K562 (cell line): ENCODE results near the gene EPO. TPM values are rescaled to one million over a fixed set of nuclear protein-coding genes. Genes with fewer than 3 reads are reported as not detected.

Experiments
- CAMTA2 ChIP-seq: fragments of 250-450 bp; sonication (Bioruptor Pico); conservative IDR thresholded peaks from 2 replicates; pipeline ENCODE4 v1.5.1; 2022
- DLX4 ChIP-seq: fragments of 250-450 bp; sonication (Bioruptor Pico); IDR thresholded peaks from 2 replicates; pipeline ENCODE4 v1.6.1; 2021; ENCODE audit warnings: mild to moderate bottlenecking
- DPF2 ChIP-seq: fragments of 450-650 bp; IDR thresholded peaks from 2 replicates; pipeline ENCODE4 v1.6.1; 2016
- E2F4 ChIP-seq: sonication (generic); formaldehyde crosslinking; IDR thresholded peaks from 2 replicates; pipeline ENCODE4 v1.8.0; 2022; ENCODE audit warnings: mild to moderate bottlenecking, low read depth, missing genetic modification reagents
- FOXA1 ChIP-seq: fragments of 450-650 bp; IDR thresholded peaks from 2 replicates; pipeline ENCODE4 v1.6.1; 2016; ENCODE audit warnings: mild to moderate bottlenecking, borderline replicate concordance
- KHSRP ChIP-seq: fragments of 450-650 bp; IDR thresholded peaks from 2 replicates; pipeline ENCODE4 v1.6.1; 2017
- MYC ChIP-seq, 2 experiments: fragments of 250-450 bp in 1 of 2; sonication (Bioruptor Pico) in 1 of 2; IDR thresholded peaks; 2 replicates each; pipeline versions ENCODE4 v1.5.1 to v1.6.1; 2012 to 2021; ENCODE audit warnings: low read depth in 2 of 2, borderline replicate concordance in 1 of 2, improper control_type of control experiment in 1 of 2, low read length in 1 of 2, mild to moderate bottlenecking in 1 of 2, moderate library complexity in 1 of 2
- NR0B1 ChIP-seq: fragments of 450-650 bp; IDR thresholded peaks from one replicate; pipeline ENCODE4 v1.6.1; 2018; ENCODE audit warnings: mild to moderate bottlenecking, moderate library complexity; ENCODE audit not compliant: partially characterized antibody
- NR2C2 ChIP-seq, 2 experiments: fragments of 200-800 bp in 1 of 2; sonication (Bioruptor generic) in 1 of 2; sonication (generic) in 1 of 2; formaldehyde crosslinking in 1 of 2; IDR thresholded peaks; 2 replicates each; pipeline versions ENCODE4 v1.6.1 to v1.8.0; 2016 to 2022; ENCODE audit warnings: mild to moderate bottlenecking in 1 of 2, missing compliant biosample characterization in 1 of 2, missing genetic modification characterization in 1 of 2, missing genetic modification reagents in 1 of 2
- PML ChIP-seq: IDR thresholded peaks from 2 replicates; pipeline ENCODE4 v1.6.1; 2012; ENCODE audit warnings: low read length, inconsistent platforms
- PPARD ChIP-seq: fragments of 250-450 bp; sonication (Bioruptor Pico); IDR thresholded peaks from 2 replicates; pipeline ENCODE4 v1.8.0; 2022; ENCODE audit warnings: inconsistent platforms, mild to moderate bottlenecking, moderate library complexity
- PREB ChIP-seq: sonication (generic); formaldehyde crosslinking; IDR thresholded peaks from 2 replicates; pipeline ENCODE4 v1.8.1; 2023; ENCODE audit warnings: mild to moderate bottlenecking, missing genetic modification reagents
- STAT5A ChIP-seq: IDR thresholded peaks from 2 replicates; pipeline ENCODE4 v1.6.1; 2012; ENCODE audit warnings: low read length, inconsistent platforms, borderline replicate concordance
- TGIF2 ChIP-seq: sonication (generic); formaldehyde crosslinking; IDR thresholded peaks from 2 replicates; pipeline ENCODE4 v1.8.1; 2022; ENCODE audit warnings: mild to moderate bottlenecking, missing genetic modification reagents, moderate library complexity
- ZFP1 ChIP-seq: fragments of 450-650 bp; formaldehyde crosslinking; IDR thresholded peaks from 2 replicates; pipeline ENCODE4 v1.4.0; 2020; ENCODE audit warnings: mild to moderate bottlenecking, mixed read lengths
- ZNF316 ChIP-seq: fragments of 450-650 bp; IDR thresholded peaks from 2 replicates; pipeline ENCODE4 v1.6.1; 2016
- ZNF444 ChIP-seq: fragments of 250-450 bp; sonication (Bioruptor Pico); IDR thresholded peaks from 2 replicates; pipeline ENCODE4 v1.4.0; 2020; ENCODE audit warnings: mild to moderate bottlenecking, moderate library complexity
- ZNF445 ChIP-seq: fragments of 250-450 bp; sonication (Bioruptor Pico); IDR thresholded peaks from 2 replicates; pipeline ENCODE4 v1.4.0; 2020; ENCODE audit warnings: low read depth, mild to moderate bottlenecking, moderate library complexity
- polyA plus RNA-seq, 8 experiments: library from polyadenylated mRNA; depleted of rRNA in 4 of 8; stranded (reverse) in 5 of 8; unstranded in 3 of 8; fragments of >200 nt; fragmentation: Nextera tagmentation in 2 of 8; fragmentation: Illumina TruSeq in 1 of 8; extraction: Ambion mirVana in 2 of 8; extraction: Trizol in 1 of 8; gene quantifications; 2 replicates each; pipeline versions ENCODE4 v1.2.1 to v1.2.3, GENCODE V29; 2011 to 2014; ENCODE audit warnings: inconsistent platforms in 1 of 8, missing spikeins in 1 of 8
- total RNA-seq, 7 experiments: library from RNA; depleted of rRNA in 6 of 7; stranded (reverse); fragments of >200 nt in 6 of 7; fragmentation: Illumina TruSeq in 2 of 7; extraction: Trizol in 2 of 7; gene quantifications; 2 replicates each; pipeline versions ENCODE4 v1.2.1 to v1.2.3, GENCODE V29; 2011 to 2021; ENCODE audit warnings: low replicate concordance in 1 of 7
- TF ChIP-seq, protein P1 (sequence below): fragments of 250-450 bp; sonication (Bioruptor Pico); IDR thresholded peaks from 2 replicates; pipeline ENCODE4 v1.4.0; 2020

The EPO gene
- total and polyA plus RNA-seq, 9 of the 15 experiments (the other 6 are each of a cell fraction or from before 2014, with no cell fraction given), result 0.06 to 0.41 (median 0.07) TPM; not detected in 6

DNA sequence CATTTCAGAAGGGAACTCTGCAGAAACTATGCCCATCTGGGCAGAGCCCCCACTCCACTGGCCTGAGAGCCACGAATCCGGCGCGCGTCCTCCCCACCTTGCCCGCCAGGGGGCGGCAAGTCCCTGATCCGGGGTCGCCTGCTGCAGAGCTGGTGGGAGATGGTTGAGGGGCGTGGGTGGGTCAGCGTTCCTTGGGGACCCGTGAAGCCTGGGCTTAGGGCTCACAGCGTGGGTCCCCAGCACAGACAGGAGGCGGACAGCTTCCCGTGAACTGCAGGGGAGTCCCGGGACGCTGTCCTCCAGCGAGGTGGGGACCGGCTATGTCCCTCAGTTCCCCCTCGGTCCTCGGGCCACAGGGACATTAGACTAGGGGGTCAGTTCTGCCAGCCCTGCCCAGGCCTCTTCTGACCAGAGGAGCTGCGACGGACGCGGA, 14.9 kb upstream of the EPO start (continued):
- TF ChIP-seq PREB (CRISPR knock-in tag), result peak; percentile 96
- no peak for TF ChIP-seq CAMTA2 (CRISPR knock-in tag)
- TF ChIP-seq DLX4, result no peak
- no peak; the same call in 1 of the 2 replicates for TF ChIP-seq ZNF316
- peak; percentile 54 for TF ChIP-seq DPF2
- no peak for TF ChIP-seq NR0B1
- no peak for TF ChIP-seq ZFP1
- no peak for TF ChIP-seq MYC (IDR thresholded peaks at IDR 0.05; ENCODE audit: low read depth, low read length)
- peak; percentile 81; the same call in 1 of the 2 replicates for TF ChIP-seq MYC (CRISPR knock-in tag; IDR thresholded peaks at IDR 0.05; ENCODE audit: borderline replicate concordance, low read depth)
- no peak for TF ChIP-seq ZNF444
- no peak for TF ChIP-seq FOXA1
- no peak; the same call in 1 of the 2 replicates for TF ChIP-seq NR2C2 (CRISPR knock-in tag; IDR thresholded peaks at IDR 0.05)
- no peak for TF ChIP-seq NR2C2 (tag; IDR thresholded peaks at IDR 0.05)
- no peak for TF ChIP-seq PPARD (CRISPR knock-in tag)
- no peak for TF ChIP-seq STAT5A
- TF ChIP-seq TGIF2 (CRISPR knock-in tag), result no peak
- TF ChIP-seq E2F4, result no peak; the same call in 1 of the 2 replicates
- TF ChIP-seq KHSRP, result no peak
- TF ChIP-seq, protein P1, sequence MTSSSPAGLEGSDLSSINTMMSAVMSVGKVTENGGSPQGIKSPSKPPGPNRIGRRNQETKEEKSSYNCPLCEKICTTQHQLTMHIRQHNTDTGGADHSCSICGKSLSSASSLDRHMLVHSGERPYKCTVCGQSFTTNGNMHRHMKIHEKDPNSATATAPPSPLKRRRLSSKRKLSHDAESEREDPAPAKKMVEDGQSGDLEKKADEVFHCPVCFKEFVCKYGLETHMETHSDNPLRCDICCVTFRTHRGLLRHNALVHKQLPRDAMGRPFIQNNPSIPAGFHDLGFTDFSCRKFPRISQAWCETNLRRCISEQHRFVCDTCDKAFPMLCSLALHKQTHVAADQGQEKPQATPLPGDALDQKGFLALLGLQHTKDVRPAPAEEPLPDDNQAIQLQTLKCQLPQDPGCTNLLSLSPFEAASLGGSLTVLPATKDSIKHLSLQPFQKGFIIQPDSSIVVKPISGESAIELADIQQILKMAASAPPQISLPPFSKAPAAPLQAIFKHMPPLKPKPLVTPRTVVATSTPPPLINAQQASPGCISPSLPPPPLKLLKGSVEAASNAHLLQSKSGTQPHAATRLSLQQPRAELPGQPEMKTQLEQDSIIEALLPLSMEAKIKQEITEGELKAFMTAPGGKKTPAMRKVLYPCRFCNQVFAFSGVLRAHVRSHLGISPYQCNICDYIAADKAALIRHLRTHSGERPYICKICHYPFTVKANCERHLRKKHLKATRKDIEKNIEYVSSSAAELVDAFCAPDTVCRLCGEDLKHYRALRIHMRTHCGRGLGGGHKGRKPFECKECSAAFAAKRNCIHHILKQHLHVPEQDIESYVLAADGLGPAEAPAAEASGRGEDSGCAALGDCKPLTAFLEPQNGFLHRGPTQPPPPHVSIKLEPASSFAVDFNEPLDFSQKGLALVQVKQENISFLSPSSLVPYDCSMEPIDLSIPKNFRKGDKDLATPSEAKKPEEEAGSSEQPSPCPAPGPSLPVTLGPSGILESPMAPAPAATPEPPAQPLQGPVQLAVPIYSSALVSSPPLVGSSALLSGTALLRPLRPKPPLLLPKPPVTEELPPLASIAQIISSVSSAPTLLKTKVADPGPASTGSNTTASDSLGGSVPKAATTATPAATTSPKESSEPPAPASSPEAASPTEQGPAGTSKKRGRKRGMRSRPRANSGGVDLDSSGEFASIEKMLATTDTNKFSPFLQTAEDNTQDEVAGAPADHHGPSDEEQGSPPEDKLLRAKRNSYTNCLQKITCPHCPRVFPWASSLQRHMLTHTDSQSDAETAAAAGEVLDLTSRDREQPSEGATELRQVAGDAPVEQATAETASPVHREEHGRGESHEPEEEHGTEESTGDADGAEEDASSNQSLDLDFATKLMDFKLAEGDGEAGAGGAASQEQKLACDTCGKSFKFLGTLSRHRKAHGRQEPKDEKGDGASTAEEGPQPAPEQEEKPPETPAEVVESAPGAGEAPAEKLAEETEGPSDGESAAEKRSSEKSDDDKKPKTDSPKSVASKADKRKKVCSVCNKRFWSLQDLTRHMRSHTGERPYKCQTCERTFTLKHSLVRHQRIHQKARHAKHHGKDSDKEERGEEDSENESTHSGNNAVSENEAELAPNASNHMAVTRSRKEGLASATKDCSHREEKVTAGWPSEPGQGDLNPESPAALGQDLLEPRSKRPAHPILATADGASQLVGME (CRISPR knock-in tag), result 0 out of 2 replicates have a peak, but pooled peaks have one; percentile 21
- TF ChIP-seq PML, result no peak
- no peak for TF ChIP-seq ZNF445 (CRISPR knock-in tag)
